Vagina (tissue), 2 donors: ENCODE measurements around the gene YIF1A.

Source experiments
- CTCF ChIP-seq, 3 experiments: fragments of 450-650 bp in 2 of 3; fragments of 200-600 bp in 1 of 3; sonication (generic) in 1 of 3; IDR thresholded peaks; one replicate each; pipeline ENCODE4 v1.5.1; 2017 to 2019; ENCODE audit warnings: antibody characterized with exemption in 3 of 3, mild to moderate bottlenecking in 2 of 3, moderate library complexity in 2 of 3
- POLR2A ChIP-seq, 2 donors: fragments of 450-650 bp; IDR thresholded peaks; one replicate each; pipeline ENCODE4 v1.6.1; 2017; ENCODE audit warnings: antibody characterized with exemption in 2 of 2, mild to moderate bottlenecking in 2 of 2, moderate library complexity in 2 of 2
- POLR2AphosphoS5 ChIP-seq, 2 donors: sonication (generic); formaldehyde crosslinking; IDR thresholded peaks; one replicate each; pipeline ENCODE4 v1.9.0; 2017; ENCODE audit warnings: antibody characterized with exemption in 2 of 2, mild to moderate bottlenecking in 2 of 2, low read depth in 1 of 2; ENCODE audit not compliant: insufficient read depth in 1 of 2

GRCh38 chr11:66265531-66266377 is 23.2 kb downstream of the YIF1A start:
- TF ChIP-seq POLR2AphosphoS5 (IDR thresholded peaks at IDR 0.05; ENCODE audit: insufficient read depth in 1 of 2, low read depth in 1 of 2) (no peak), POLR2A (IDR thresholded peaks at IDR 0.05) (no peak), CTCF (IDR thresholded peaks at IDR 0.05) (no peak)
